Cardiac atrium fibroblast (primary cell): Measurements from ENCODE around the gene NDFIP2. TPM values are rescaled to one million over a fixed set of nuclear protein-coding genes. Genes with fewer than 3 reads are reported as not detected.

ENCODE experiments used
- total RNA-seq: library from RNA; depleted of rRNA; stranded (reverse); fragments of >200 nt; gene quantifications from 2 replicates; pipeline ENCODE4 v1.2.3, GENCODE V29; 2015

Gene NDFIP2
- total RNA-seq, result 29.4 and 30.5 TPM in 2 replicates

GRCh38 chr13:79480954-79481684 is at the start of gene NDFIP2:
Gene NDFIP2, plus strand, starts transcription at chr13:79481155. Its CDS starts 49 bp downstream, at chr13:79481204.

Other genes with a start within 250 kb of the NDFIP2 start
- 15.2 and 17.8 TPM in 2 replicates for gene RBM26, start 74.9 kb upstream of the NDFIP2 start, total RNA-seq